MM.1S (cell line): Measurements from ENCODE around the gene TLE5.

Experiments
- DNase-seq: peaks from one replicate; pipeline ENCODE4 v3.0.0-alpha.2; 2015
- H2AFZ ChIP-seq: fragments of 300-600 bp; sonication (generic); 2 replicates; pipeline ENCODE4 v1.6.0; 2016; ENCODE audit warnings: antibody characterized with exemption, low read length
- H3F3A ChIP-seq: fragments of 300-600 bp; sonication (generic); 2 replicates; pipeline ENCODE4 v1.6.1; 2016; ENCODE audit warnings: mild to moderate bottlenecking, antibody characterized with exemption, low read length, moderate library complexity, mixed read lengths; ENCODE audit not compliant: insufficient read depth
- H3K27ac ChIP-seq: fragments of 300-600 bp; sonication (generic); 2 replicates; pipeline ENCODE4 v1.5.1; 2016; ENCODE audit warnings: mild to moderate bottlenecking, low read length
- H3K27me3 ChIP-seq: fragments of 300-600 bp; sonication (generic); replicated peaks from 2 replicates; pipeline ENCODE4 v1.6.0; 2016; ENCODE audit warnings: low read length; ENCODE audit not compliant: insufficient read depth
- H3K36me3 ChIP-seq: fragments of 300-600 bp; sonication (generic); replicated peaks from 2 replicates; pipeline ENCODE4 v1.6.1; 2016; ENCODE audit warnings: mild to moderate bottlenecking, low read length, mixed read lengths; ENCODE audit not compliant: insufficient read depth
- H3K4me1 ChIP-seq: fragments of 300-600 bp; sonication (generic); 2 replicates; pipeline ENCODE4 v1.6.1; 2016; ENCODE audit warnings: low read length, mixed read lengths
- H3K4me2 ChIP-seq: fragments of 300-600 bp; sonication (generic); 2 replicates; pipeline ENCODE4 v1.6.0; 2016; ENCODE audit warnings: low read depth, low read length
- H3K4me3 ChIP-seq: fragments of 300-600 bp; sonication (generic); 2 replicates; pipeline ENCODE4 v1.5.1; 2016; ENCODE audit warnings: low read length, mixed read lengths
- H3K79me2 ChIP-seq: fragments of 300-600 bp; sonication (generic); 2 replicates; pipeline ENCODE4 v1.6.1; 2016; ENCODE audit warnings: mixed run types, low read length, mixed read lengths
- H3K9ac ChIP-seq: fragments of 300-600 bp; sonication (generic); 2 replicates; pipeline ENCODE4 v1.6.1; 2016; ENCODE audit warnings: low read length, mixed read lengths
- H3K9me2 ChIP-seq: fragments of 300-600 bp; sonication (generic); replicated peaks from 2 replicates; pipeline ENCODE4 v1.6.1; 2016; ENCODE audit warnings: mild to moderate bottlenecking, low read length, mixed read lengths; ENCODE audit not compliant: insufficient read depth
- H3K9me3 ChIP-seq: fragments of 300-600 bp; sonication (generic); replicated peaks from 2 replicates; pipeline ENCODE4 v1.6.1; 2016; ENCODE audit warnings: mild to moderate bottlenecking, low read length, mixed read lengths; ENCODE audit not compliant: insufficient read depth
- H4K20me1 ChIP-seq: fragments of 300-600 bp; sonication (generic); 2 replicates; pipeline ENCODE4 v1.6.1; 2016; ENCODE audit warnings: mild to moderate bottlenecking, low read length, moderate library complexity, mixed read lengths; ENCODE audit not compliant: insufficient read depth
- CTCF ChIP-seq: fragments of 300-600 bp; sonication (generic); IDR thresholded peaks from 2 replicates; pipeline ENCODE4 v1.5.1; 2016; ENCODE audit warnings: antibody characterized with exemption, low read length, mixed read lengths
- EZH2 ChIP-seq: fragments of 300-600 bp; sonication (generic); optimal IDR thresholded peaks from 2 replicates; pipeline ENCODE3; 2017; ENCODE audit warnings: low read depth, mild to moderate bottlenecking, antibody characterized with exemption, low read length, mixed read lengths
- EZH2phosphoT487 ChIP-seq: fragments of 300-600 bp; sonication (generic); IDR thresholded peaks from 2 replicates; pipeline ENCODE4 v1.6.1; 2018; ENCODE audit warnings: antibody characterized with exemption, low read length

Gene TLE5

GRCh38 chr19:3017923-3018322 lies 44.4 kb downstream of the TLE5 start:
- peaks cover 88% of the 10 kb centered on the region for H3K27me3 ChIP-seq
- no peaks in the 10 kb centered on the region for H3K36me3 ChIP-seq
- no peaks in the 10 kb centered on the region for H3F3A ChIP-seq

GRCh38 chr19:3015126-3016057 lies 46.9 kb downstream of the TLE5 start:
- no peaks in the 10 kb centered on the region for H3K36me3 ChIP-seq
- H3K27ac ChIP-seq: no peak overlapping the region

More at GRCh38 chr19:3017923-3018322, 44.4 kb downstream of the TLE5 start:
- no peak overlapping the region for H3K4me3 ChIP-seq
- no peak overlapping the region for H3K4me2 ChIP-seq
- no peak overlapping the region for H3K9ac ChIP-seq
- TF ChIP-seq EZH2phosphoT487: no peak
- TF ChIP-seq CTCF: no peak
- no peaks in the 10 kb centered on the region for H3K4me1 ChIP-seq
- H4K20me1 ChIP-seq: no peaks in the 10 kb centered on the region
- no peaks in the 10 kb centered on the region for H3K79me2 ChIP-seq
- no peak overlapping the region for H3K27ac ChIP-seq
- no peaks in the 10 kb centered on the region for H3K9me2 ChIP-seq
- DNase-seq: no peak
- no peaks in the 10 kb centered on the region for H3K9me3 ChIP-seq
- H2AFZ ChIP-seq: no peak overlapping the region

GRCh38 chr19:3014135-3014534 lies 48.2 kb downstream of the TLE5 start:
- H3K36me3 ChIP-seq: no peaks in the 10 kb centered on the region
- H3F3A ChIP-seq: no peaks in the 10 kb centered on the region
- H3K27ac ChIP-seq: no peak overlapping the region
- H3K79me2 ChIP-seq: no peaks in the 10 kb centered on the region
- TF ChIP-seq EZH2: no peak
- no peak for TF ChIP-seq EZH2phosphoT487
- no peak for TF ChIP-seq CTCF
- H3K27me3 ChIP-seq: peaks cover 91% of the 10 kb centered on the region
- no peak overlapping the region for H3K4me3 ChIP-seq
- DNase-seq: no peak
- no peaks in the 10 kb centered on the region for H4K20me1 ChIP-seq
- H3K9me2 ChIP-seq: no peaks in the 10 kb centered on the region
- H3K9me3 ChIP-seq: no peaks in the 10 kb centered on the region
- H3K4me2 ChIP-seq: no peak overlapping the region
- no peak overlapping the region for H3K9ac ChIP-seq
- H3K4me1 ChIP-seq: no peaks in the 10 kb centered on the region
- no peak overlapping the region for H2AFZ ChIP-seq

More at GRCh38 chr19:3015126-3016057, 46.9 kb downstream of the TLE5 start:
- H3K9me2 ChIP-seq: no peaks in the 10 kb centered on the region
- H3K27me3 ChIP-seq: peaks cover 91% of the 10 kb centered on the region
- H3K79me2 ChIP-seq: no peaks in the 10 kb centered on the region
- H2AFZ ChIP-seq: no peak overlapping the region
- no peak for DNase-seq
- no peaks in the 10 kb centered on the region for H4K20me1 ChIP-seq
- no peaks in the 10 kb centered on the region for H3K9me3 ChIP-seq
- no peak for TF ChIP-seq EZH2phosphoT487
- H3K4me3 ChIP-seq: no peak overlapping the region
- H3F3A ChIP-seq: no peaks in the 10 kb centered on the region
- no peak overlapping the region for H3K9ac ChIP-seq
- no peak overlapping the region for H3K4me2 ChIP-seq
- H3K4me1 ChIP-seq: no peaks in the 10 kb centered on the region

- DNase-seq: no peak
- H3K27me3 ChIP-seq: peaks cover 92% of the 10 kb centered on the region
- no peak overlapping the region for H3K4me3 ChIP-seq
- no peak overlapping the region for H2AFZ ChIP-seq
- no peak overlapping the region for H3K9ac ChIP-seq
- no peaks in the 10 kb centered on the region for H3K9me3 ChIP-seq
- no peaks in the 10 kb centered on the region for H3K4me1 ChIP-seq
- H3K27ac ChIP-seq: no peak overlapping the region
- TF ChIP-seq EZH2phosphoT487: no peak
- no peak for TF ChIP-seq EZH2
- TF ChIP-seq CTCF: no peak
- H3K79me2 ChIP-seq: no peaks in the 10 kb centered on the region
- no peaks in the 10 kb centered on the region for H3F3A ChIP-seq
- no peaks in the 10 kb centered on the region for H3K9me2 ChIP-seq
- no peak overlapping the region for H3K4me2 ChIP-seq
- H4K20me1 ChIP-seq: no peaks in the 10 kb centered on the region
- H3K36me3 ChIP-seq: no peaks in the 10 kb centered on the region
These were observed 49.0 kb downstream of the TLE5 start for GRCh38 chr19:3013263-3013725.
